HG03095 (cell line): ENCODE data around the gene FAM3C.

Source experiments
- ATAC-seq: cut with Tn5 transposase; IDR thresholded peaks from one replicate; pipeline ENCODE4 v1.9.1; 2021; ENCODE audit warnings: moderate library complexity; ENCODE audit not compliant: unreplicated experiment

FAM3C gene

GRCh38 chr7:121303422-121304101, 92.5 kb downstream of the FAM3C start:
- no peak for ATAC-seq

- ATAC-seq: peak; percentile 98
These were observed 93.8 kb downstream of the FAM3C start for GRCh38 chr7:121302214-121302745.

- no peak for ATAC-seq
These were observed 94.5 kb downstream of the FAM3C start for GRCh38 chr7:121301446-121302213.

- no peak for ATAC-seq
These were observed 95.3 kb downstream of the FAM3C start for GRCh38 chr7:121300685-121301420.
